NCI-H1694 (cell line): ENCODE results near the gene DRD2.
A peak's percentile ranks its signal among the peaks of the same experiment; 100 is the strongest.
"Not testable (repeated sequence)": the region's sequence is repeated elsewhere in the genome, so short reads cannot be mapped to it uniquely, and the experiment has no call there.

Source experiments
- DNase-seq: peaks from one replicate; lab custom pipeline; 2025; lab: John Stamatoyannopoulos, UW

The DRD2 gene

GRCh38 chr11:113475160-113475761 lies at the start of gene DRD2:
TSS of gene DRD2 (minus strand) at chr11:113475398. CDS start at chr11:113424651, 50,747 bp downstream.
- DNase-seq = no peak

- DNase-seq = not testable (repeated sequence)
These were observed 48.7 kb upstream of the DRD2 start for GRCh38 chr11:113523906-113524305.

GRCh38 chr11:113521737-113522517 lies 46.7 kb upstream of the DRD2 start:
- no peak for DNase-seq

GRCh38 chr11:113519989-113520613 lies 44.9 kb upstream of the DRD2 start:
- peak; percentile 4 for DNase-seq

- no peak for DNase-seq
These were observed 43.7 kb upstream of the DRD2 start for GRCh38 chr11:113518716-113519495.

GRCh38 chr11:113517361-113517760 lies 42.2 kb upstream of the DRD2 start:
- no peak for DNase-seq

GRCh38 chr11:113514856-113515255 lies 39.7 kb upstream of the DRD2 start:
- no peak for DNase-seq

- DNase-seq = no peak
These were observed 32.1 kb upstream of the DRD2 start for GRCh38 chr11:113507341-113507740.

GRCh38 chr11:113506893-113507292 lies 31.7 kb upstream of the DRD2 start:
- DNase-seq = no peak

- no peak for DNase-seq
These were observed 31.3 kb upstream of the DRD2 start for GRCh38 chr11:113506461-113506860.

- no peak for DNase-seq
These were observed 30.6 kb upstream of the DRD2 start for GRCh38 chr11:113505541-113506375.

GRCh38 chr11:113505046-113505445 lies 29.8 kb upstream of the DRD2 start:
- no peak for DNase-seq

GRCh38 chr11:113504586-113504985 lies 29.4 kb upstream of the DRD2 start:
- DNase-seq = no peak

GRCh38 chr11:113504071-113504470 lies 28.9 kb upstream of the DRD2 start:
- DNase-seq = no peak

- no peak for DNase-seq
These were observed 22.1 kb upstream of the DRD2 start for GRCh38 chr11:113497066-113497910.

- no peak for DNase-seq
These were observed 20.9 kb upstream of the DRD2 start for GRCh38 chr11:113496026-113496651.

- DNase-seq = no peak
These were observed 18.8 kb upstream of the DRD2 start for GRCh38 chr11:113494021-113494420.

- DNase-seq = no peak
These were observed 18.0 kb upstream of the DRD2 start for GRCh38 chr11:113493206-113493605.

GRCh38 chr11:113488931-113489351 lies 13.7 kb upstream of the DRD2 start:
- DNase-seq = no peak

- no peak for DNase-seq
These were observed 12.4 kb upstream of the DRD2 start for GRCh38 chr11:113487622-113488021.
